GM10266 (cell line): Measurements from ENCODE around the gene ALDOB.

Source experiments
- DNase-seq: peaks from one replicate; pipeline ENCODE4 v3.0.0; 2012; ENCODE audit errors: extremely low spot score
- TF ChIP-seq, protein P1 (sequence below): IDR thresholded peaks from 2 replicates; pipeline ENCODE4 v1.5.1; 2012; ENCODE audit warnings: mild to moderate bottlenecking, low read depth; ENCODE audit not compliant: control insufficient read depth, insufficient read depth; ENCODE audit errors: missing control alignments

ALDOB gene

DNA sequence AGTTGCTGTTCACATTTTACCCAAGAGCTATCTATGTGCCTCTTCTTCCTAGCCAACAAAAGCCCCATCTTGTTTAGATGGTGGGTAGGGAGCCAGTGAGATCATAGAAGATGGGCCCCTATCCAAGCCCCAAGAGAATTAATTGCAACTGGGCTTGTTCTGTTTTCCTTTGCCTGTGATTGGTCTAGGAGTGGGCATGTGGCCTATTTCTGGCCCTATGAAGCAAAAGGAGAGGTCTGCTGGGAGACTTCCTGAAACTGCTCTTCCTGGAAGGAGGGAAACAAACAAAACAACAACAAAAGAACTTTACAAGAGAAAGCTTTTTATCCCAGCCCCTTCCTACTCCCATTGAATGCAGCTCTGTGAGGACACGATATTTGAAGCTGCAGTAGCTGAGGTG lies 32.5 kb upstream of the ALDOB start:
- TF ChIP-seq, protein P1, sequence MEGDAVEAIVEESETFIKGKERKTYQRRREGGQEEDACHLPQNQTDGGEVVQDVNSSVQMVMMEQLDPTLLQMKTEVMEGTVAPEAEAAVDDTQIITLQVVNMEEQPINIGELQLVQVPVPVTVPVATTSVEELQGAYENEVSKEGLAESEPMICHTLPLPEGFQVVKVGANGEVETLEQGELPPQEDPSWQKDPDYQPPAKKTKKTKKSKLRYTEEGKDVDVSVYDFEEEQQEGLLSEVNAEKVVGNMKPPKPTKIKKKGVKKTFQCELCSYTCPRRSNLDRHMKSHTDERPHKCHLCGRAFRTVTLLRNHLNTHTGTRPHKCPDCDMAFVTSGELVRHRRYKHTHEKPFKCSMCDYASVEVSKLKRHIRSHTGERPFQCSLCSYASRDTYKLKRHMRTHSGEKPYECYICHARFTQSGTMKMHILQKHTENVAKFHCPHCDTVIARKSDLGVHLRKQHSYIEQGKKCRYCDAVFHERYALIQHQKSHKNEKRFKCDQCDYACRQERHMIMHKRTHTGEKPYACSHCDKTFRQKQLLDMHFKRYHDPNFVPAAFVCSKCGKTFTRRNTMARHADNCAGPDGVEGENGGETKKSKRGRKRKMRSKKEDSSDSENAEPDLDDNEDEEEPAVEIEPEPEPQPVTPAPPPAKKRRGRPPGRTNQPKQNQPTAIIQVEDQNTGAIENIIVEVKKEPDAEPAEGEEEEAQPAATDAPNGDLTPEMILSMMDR = no peak
- DNase-seq = no peak

DNA sequence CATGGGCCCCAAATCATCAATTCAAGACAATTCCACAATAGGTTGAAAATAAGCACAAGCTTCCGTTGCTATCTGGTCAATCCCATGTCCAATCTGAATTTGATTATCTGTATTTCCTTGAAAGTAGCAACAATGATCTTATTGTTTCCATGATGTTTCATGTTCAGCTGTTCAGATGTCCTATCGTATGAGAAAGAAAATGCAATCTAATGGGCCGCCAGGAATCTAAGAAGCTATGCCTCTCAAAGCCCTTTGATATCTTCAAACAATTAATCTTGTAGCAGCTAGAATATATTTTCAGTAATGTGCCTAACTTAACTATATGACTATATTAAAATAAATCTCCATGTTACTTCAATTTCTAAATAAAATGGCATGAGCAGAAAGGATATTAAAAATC lies 32.1 kb upstream of the ALDOB start:
- TF ChIP-seq, protein P1 = no peak
- DNase-seq = no peak

DNA sequence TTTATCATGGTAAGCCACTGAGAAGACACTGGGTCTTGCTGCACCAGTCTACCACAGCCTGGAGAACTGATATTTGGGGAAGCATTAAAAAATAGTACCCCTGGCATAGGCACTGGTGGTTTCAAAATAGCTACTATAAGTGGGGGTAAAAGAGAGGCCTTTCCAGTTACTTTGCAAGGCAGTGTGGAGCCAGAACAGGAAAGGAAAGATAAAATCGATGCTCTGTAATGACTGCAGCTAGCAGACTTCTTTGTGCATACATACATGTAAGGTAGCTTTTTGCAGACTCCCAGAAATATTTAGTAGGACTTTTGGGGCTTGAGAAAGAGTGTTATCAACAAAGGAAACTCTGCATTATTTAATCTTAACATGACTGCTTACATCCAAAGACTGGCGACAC lies 31.3 kb upstream of the ALDOB start:
- TF ChIP-seq, protein P1 = no peak
- no peak for DNase-seq

DNA sequence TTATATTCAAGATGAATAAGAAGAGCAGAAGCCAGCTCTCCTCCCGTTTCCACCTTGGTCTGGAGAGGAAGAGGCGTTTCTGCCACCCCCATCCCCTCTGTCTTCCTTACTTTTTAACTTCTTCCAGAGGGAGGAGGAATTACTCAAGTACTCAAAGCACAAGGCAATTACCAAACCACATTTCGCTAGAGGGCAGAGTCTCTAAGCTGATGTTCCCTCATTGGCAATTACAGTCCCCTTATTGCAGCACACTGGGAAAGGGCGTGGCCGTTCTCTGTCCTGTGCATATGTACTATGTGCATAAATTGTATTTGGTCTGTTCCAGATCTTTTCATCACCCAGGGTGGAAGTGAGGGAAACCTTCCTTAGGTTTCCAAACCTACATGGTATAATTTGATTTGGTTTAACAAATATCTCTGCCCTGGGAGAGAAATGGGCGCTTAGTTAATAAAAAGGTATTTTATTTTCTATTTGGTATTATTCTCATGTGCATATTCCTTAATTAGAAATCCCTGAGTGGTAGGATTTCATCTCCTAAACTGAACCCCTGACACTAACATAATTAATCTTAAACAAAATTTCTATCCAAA lies 29.8 kb upstream of the ALDOB start:
- TF ChIP-seq, protein P1 = no peak
- DNase-seq = no peak

DNA sequence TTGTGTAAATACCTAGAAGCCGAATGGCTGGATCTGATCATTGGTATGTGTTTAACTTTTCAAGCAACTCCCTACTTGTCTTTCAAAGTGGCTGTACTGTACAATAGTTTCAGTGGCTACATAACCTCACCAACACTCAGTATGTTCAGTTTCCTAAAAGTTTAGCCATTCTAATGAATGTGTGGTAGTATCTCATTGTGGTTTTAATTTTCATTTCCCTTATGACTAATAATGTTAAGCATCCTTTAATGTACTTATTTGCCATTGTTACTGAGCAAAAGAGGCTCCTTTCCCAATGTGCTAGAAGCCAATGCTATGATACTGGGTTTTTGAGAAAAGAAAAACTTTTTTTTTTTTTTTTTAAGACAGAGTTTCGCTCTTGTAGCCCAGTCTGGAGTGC lies 27.8 kb upstream of the ALDOB start:
- TF ChIP-seq, protein P1 = no peak
- no peak for DNase-seq

DNA sequence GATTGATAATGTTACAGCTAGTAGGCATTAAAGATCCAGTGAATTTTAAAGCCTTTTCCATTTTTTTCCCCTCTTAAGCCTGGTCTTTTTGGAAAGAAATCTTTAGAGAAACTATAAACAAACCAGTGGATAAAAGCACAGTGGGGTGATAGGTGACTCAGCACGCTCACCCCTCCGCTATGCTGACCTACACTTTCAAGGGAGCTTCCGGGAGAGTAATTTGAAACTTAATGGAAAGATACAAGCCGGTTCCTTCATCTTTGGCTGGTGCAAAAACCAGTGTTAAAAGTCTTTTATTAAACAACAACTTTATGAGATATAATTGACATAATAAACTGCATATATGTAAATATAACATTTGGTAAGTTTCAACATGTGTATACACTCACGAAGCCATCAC lies 27.0 kb upstream of the ALDOB start:
- no peak for DNase-seq

DNA sequence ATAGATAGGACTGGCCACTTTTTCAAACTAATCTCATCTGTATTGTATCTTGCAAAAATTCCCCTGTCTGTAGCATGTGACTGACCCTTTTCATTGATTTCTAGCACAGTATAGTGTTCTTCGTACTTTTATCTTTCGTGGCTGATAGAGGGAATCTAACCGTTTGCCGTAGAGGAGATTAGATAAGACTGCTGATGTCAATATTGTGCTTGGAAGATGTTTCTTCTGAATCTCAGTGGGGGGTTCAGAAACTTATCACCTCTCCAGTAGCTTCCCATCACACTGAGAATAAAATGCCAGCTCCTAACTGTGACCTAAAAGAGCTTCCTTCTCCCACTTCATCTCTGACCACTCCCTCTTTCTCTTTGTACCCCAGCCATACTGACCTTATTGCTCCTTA lies 25.4 kb upstream of the ALDOB start:
- DNase-seq = no peak
- TF ChIP-seq, protein P1 = no peak

More for the DNA sequence above, 27.0 kb upstream of the ALDOB start:
- TF ChIP-seq, protein P1 = no peak
